ENCODE data around the gene VRK2. TPM values are rescaled to one million over a fixed set of nuclear protein-coding genes. Genes with fewer than 3 reads are reported as not detected.
"Not testable (repeated sequence)": the region's sequence is repeated elsewhere in the genome, so short reads cannot be mapped to it uniquely, and the experiment has no call there.

VRK2 gene
- total RNA-seq, 4 donors from 2014 or later: 18.7 to 31.4 (median 22.1) TPM

GRCh38 chr2:58138396-58139030, 91.9 kb downstream of the VRK2 start:
- H3K9me3 ChIP-seq: no peaks in the 10 kb centered on the region
- DNase-seq: no peak

GRCh38 chr2:58140508-58141072, 94.0 kb downstream of the VRK2 start:
- H3K27ac ChIP-seq: no peak overlapping the region
- TF ChIP-seq CTCF (IDR thresholded peaks at IDR 0.05) (no peak), POLR2A (IDR thresholded peaks at IDR 0.05) (no peak)
- H3K4me1 ChIP-seq: no peaks in the 10 kb centered on the region
- H3K4me3 ChIP-seq (replicated peaks in 1 of 3): no peak overlapping the region
- intact Hi-C loops (cut with DNase I): no loop called here
- no peaks in the 10 kb centered on the region for H3K27me3 ChIP-seq
- 87 to 89% methylated on average over 3 of the region's 3 CpGs for whole genome bisulfite sequencing, 2 donors
- H3K9me3 ChIP-seq: no peaks in the 10 kb centered on the region
- DNase-seq: no peak
- no peaks in the 10 kb centered on the region for H3K36me3 ChIP-seq

More at GRCh38 chr2:58138396-58139030, 91.9 kb downstream of the VRK2 start:
- no peaks in the 10 kb centered on the region for H3K36me3 ChIP-seq
- H3K27me3 ChIP-seq: no peaks in the 10 kb centered on the region
- H3K4me3 ChIP-seq (replicated peaks in 1 of 3): no peak overlapping the region
- no peaks in the 10 kb centered on the region for H3K4me1 ChIP-seq
- TF ChIP-seq CTCF (IDR thresholded peaks at IDR 0.05): no peak
- no peak for TF ChIP-seq POLR2A (IDR thresholded peaks at IDR 0.05)
- H3K27ac ChIP-seq: no peak overlapping the region
- intact Hi-C loops (cut with DNase I): no loop called here
- 92 to 93% methylated on average over 3 of the region's 3 CpGs for WGBS, 2 donors

- DNase-seq; H3K27ac ChIP-seq; H3K36me3 ChIP-seq; H3K4me1 ChIP-seq; intact Hi-C loops (cut with DNase I); H3K4me3 ChIP-seq (replicated peaks in 1 of 3); H3K9me3 ChIP-seq; H3K27me3 ChIP-seq: not testable (repeated sequence)
- WGBS, 2 donors: 97% methylated on average over 6 of the region's 6 CpGs
Measured at GRCh38 chr2:58145769-58146168, 99.2 kb downstream of the VRK2 start.

- Histone ChIP-seq H3K4me1 (no peaks in the 10 kb centered on the region), H3K4me3 (replicated peaks in 1 of 3) (no peak overlapping the region), H3K27ac (no peak overlapping the region), H3K27me3 (no peaks in the 10 kb centered on the region), H3K36me3 (no peaks in the 10 kb centered on the region), H3K9me3 (no peaks in the 10 kb centered on the region)
- TF ChIP-seq POLR2A (IDR thresholded peaks at IDR 0.05) (no peak), CTCF (IDR thresholded peaks at IDR 0.05) (no peak)
- no peak for DNase-seq
- intact Hi-C loops (cut with DNase I): no loop called here
- WGBS, 2 donors: 93 to 97% methylated on average over 1 of the region's 1 CpG
Measured at GRCh38 chr2:58146707-58147106, 100.1 kb downstream of the VRK2 start.

- Histone ChIP-seq H3K36me3 (peaks cover 0 to 9% of the 10 kb centered on the region in 2 donors), H3K27me3 (no peaks in the 10 kb centered on the region), H3K4me1 (no peaks in the 10 kb centered on the region), H3K27ac (no peak overlapping the region), H3K4me3 (replicated peaks in 1 of 3) (no peak overlapping the region), H3K9me3 (no peaks in the 10 kb centered on the region)
- TF ChIP-seq CTCF (IDR thresholded peaks at IDR 0.05) (no peak), POLR2A (IDR thresholded peaks at IDR 0.05) (no peak)
- no peak for DNase-seq
- WGBS, 2 donors: 87 to 90% methylated on average over 6 to 7 of the region's 7 CpGs
- intact Hi-C loops (cut with DNase I): no loop called here
Measured at GRCh38 chr2:58155160-58155778, 108.7 kb downstream of the VRK2 start.
